ENCODE measurements around the gene ETV6.

DNA sequence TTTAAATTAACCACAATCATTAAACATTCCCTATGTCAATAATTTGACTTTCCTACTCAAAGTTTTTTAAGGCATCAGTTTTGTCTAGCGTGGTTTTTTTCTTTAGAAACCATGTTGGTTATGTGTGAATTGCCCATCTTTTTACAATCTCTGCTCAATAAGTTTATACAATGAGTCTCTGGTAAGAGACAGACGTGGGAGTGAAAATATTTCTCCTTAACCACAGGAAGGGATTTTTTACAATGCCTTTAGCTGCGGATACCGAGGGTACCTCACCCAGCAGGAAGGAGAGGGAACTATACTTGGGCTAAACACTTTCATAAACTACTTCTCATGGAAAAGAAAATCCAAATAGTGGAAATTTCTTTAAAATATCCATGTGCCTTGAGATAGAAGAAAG, 229.8 kb downstream of the ETV6 start:
- TF ChIP-seq POLR2A (IDR thresholded peaks at IDR 0.05; ENCODE audit: low read length), result no peak
- no peak for TF ChIP-seq BHLHE40 (IDR thresholded peaks at IDR 0.05; ENCODE audit: low read depth, low read length)
- no peak for TF ChIP-seq RFX5 (IDR thresholded peaks at IDR 0.05)
- TF ChIP-seq, protein P1, sequence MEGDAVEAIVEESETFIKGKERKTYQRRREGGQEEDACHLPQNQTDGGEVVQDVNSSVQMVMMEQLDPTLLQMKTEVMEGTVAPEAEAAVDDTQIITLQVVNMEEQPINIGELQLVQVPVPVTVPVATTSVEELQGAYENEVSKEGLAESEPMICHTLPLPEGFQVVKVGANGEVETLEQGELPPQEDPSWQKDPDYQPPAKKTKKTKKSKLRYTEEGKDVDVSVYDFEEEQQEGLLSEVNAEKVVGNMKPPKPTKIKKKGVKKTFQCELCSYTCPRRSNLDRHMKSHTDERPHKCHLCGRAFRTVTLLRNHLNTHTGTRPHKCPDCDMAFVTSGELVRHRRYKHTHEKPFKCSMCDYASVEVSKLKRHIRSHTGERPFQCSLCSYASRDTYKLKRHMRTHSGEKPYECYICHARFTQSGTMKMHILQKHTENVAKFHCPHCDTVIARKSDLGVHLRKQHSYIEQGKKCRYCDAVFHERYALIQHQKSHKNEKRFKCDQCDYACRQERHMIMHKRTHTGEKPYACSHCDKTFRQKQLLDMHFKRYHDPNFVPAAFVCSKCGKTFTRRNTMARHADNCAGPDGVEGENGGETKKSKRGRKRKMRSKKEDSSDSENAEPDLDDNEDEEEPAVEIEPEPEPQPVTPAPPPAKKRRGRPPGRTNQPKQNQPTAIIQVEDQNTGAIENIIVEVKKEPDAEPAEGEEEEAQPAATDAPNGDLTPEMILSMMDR (IDR thresholded peaks at IDR 0.05), result no peak
- TF ChIP-seq RCOR1 (IDR thresholded peaks at IDR 0.05; ENCODE audit: low read depth, low read length), result no peak
- TF ChIP-seq JUN (IDR thresholded peaks at IDR 0.05), result no peak
- TF ChIP-seq TP53 (CRISPR knock-in tag; IDR thresholded peaks at IDR 0.05), result no peak
- no peak for TF ChIP-seq POLR2AphosphoS2 (conservative IDR thresholded peaks at IDR 0.05; ENCODE audit: low read length)
- TF ChIP-seq RAD21 (conservative IDR thresholded peaks at IDR 0.05 in 1 of 2, IDR thresholded peaks at IDR 0.05 in 1 of 2), result no peak
- TF ChIP-seq, protein P2, sequence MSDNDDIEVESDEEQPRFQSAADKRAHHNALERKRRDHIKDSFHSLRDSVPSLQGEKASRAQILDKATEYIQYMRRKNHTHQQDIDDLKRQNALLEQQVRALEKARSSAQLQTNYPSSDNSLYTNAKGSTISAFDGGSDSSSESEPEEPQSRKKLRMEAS (IDR thresholded peaks at IDR 0.05), result no peak
- no peak for TF ChIP-seq MAZ (IDR thresholded peaks at IDR 0.05; ENCODE audit: borderline replicate concordance, low read depth, low read length)
- no peak for TF ChIP-seq EP300 (IDR thresholded peaks at IDR 0.05)
- TF ChIP-seq NR3C1 (IDR thresholded peaks at IDR 0.05), result no peak
- TF ChIP-seq KDM1A (IDR thresholded peaks at IDR 0.05; ENCODE audit: low read depth), result no peak

All from A549 (cell line).